Activated CD4-positive, alpha-beta memory T cell treated with anti-CD3 and anti-CD28 coated beads for 36 hours (primary cell): ENCODE results near the gene GTF3C6. TPM values are rescaled to one million over a fixed set of nuclear protein-coding genes. Genes with fewer than 3 reads are reported as not detected.
"Not testable (repeated sequence)": the region's sequence is repeated elsewhere in the genome, so short reads cannot be mapped to it uniquely, and the experiment has no call there.

ENCODE experiments used
- CTCF ChIA-PET: fragments of 350-600 bp; sonication (Branson Sonifier 250); formaldehyde crosslinking; loops from one replicate; lab custom pipeline; 2021; ENCODE audit warnings: antibody characterized with exemption, inconsistent platforms; lab: Charles Lee
- POLR2A ChIA-PET: fragments of 350-600 bp; sonication (Branson Sonifier 250); formaldehyde crosslinking; loops from one replicate; lab custom pipeline; 2021; ENCODE audit warnings: antibody characterized with exemption; lab: Charles Lee
- DNase-seq: peaks from one replicate; pipeline ENCODE4 v3.0.0-alpha.2; 2020
- H3K27ac Mint-ChIP-seq: one replicate; pipeline ENCODE4 v1.8.0; 2021; ENCODE audit warnings: mixed read lengths
- H3K27me3 Mint-ChIP-seq: one replicate; pipeline ENCODE4 v1.8.0; 2021; ENCODE audit warnings: mixed read lengths
- H3K36me3 Mint-ChIP-seq: one replicate; pipeline ENCODE4 v1.8.0; 2021; ENCODE audit warnings: mixed read lengths
- H3K4me1 Mint-ChIP-seq: one replicate; pipeline ENCODE4 v1.8.0; 2021; ENCODE audit warnings: low read depth, mixed read lengths
- H3K4me3 Mint-ChIP-seq: one replicate; pipeline ENCODE4 v1.8.0; 2021; ENCODE audit warnings: mild to moderate bottlenecking, mixed read lengths
- H3K9me3 Mint-ChIP-seq: one replicate; pipeline ENCODE4 v1.8.0; 2021; ENCODE audit warnings: mixed read lengths
- intact Hi-C: fragments of 100-400 bp; cut with micrococcal nuclease; formaldehyde crosslinking; loops from one replicate; pipeline ENCODE4 v1.15.1; 2023
- total RNA-seq, 2 experiments: library from RNA; stranded (reverse); gene quantifications; one replicate each; pipeline ENCODE4 v1.2.3, GENCODE V29; 2021

Gene GTF3C6
- total RNA-seq, 2 experiments from 2014 or later, result 97.1 to 97.7 TPM

DNA sequence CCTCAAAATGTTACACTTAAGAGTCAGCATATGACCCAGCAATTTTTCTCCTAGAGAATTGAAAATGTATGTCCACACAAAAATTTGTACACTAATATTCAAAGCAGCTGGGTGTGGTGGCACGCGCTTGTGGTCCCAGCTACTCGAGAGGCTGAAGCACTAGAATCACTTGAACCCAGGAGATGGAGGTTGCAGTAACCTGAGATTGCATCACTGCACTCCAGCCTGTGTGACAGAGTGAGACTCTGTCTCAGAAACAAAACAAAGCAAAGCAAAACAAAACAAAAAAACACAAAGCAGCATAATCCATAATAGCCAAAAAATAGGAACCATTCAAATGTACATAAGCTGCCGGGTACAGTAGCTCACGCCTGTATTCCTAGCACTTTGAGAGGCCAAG, 21.7 kb downstream of the GTF3C6 start:
- Mint-ChIP-seq H3K36me3 (peaks cover 25% of the 10 kb centered on the region), H3K4me3 (peak overlapping the region; percentile 98), H3K9me3 (no peaks in the 10 kb centered on the region), H3K27me3 (no peaks in the 10 kb centered on the region), H3K27ac (no peak overlapping the region), H3K4me1 (peaks cover 46% of the 10 kb centered on the region)
- intact Hi-C loops, result loop anchor here (5.0 kb wide), 1 partner anchor 38 kb away; no protein-coding TSS in a partner anchor
- ChIA-PET POLR2A (interaction anchor here (1.2 kb wide), 1 partner anchor 21 kb away, joined by 3 read pairs; the partner anchor contains the start of gene GTF3C6), CTCF (interaction anchor here (0.6 kb wide), 1 partner anchor 9 kb away, joined by 4 read pairs; no protein-coding TSS in a partner anchor)
- no peak for DNase-seq

GRCh38 chr6:110980648-110981047, 22.1 kb downstream of the GTF3C6 start:
- peak overlapping the region; percentile 98 for H3K4me3 Mint-ChIP-seq
- peaks cover 46% of the 10 kb centered on the region for H3K4me1 Mint-ChIP-seq
- peaks cover 25% of the 10 kb centered on the region for H3K36me3 Mint-ChIP-seq
- H3K27ac Mint-ChIP-seq, result peak overlapping the region; percentile 97
- ChIA-PET POLR2A (interaction anchor here (1.2 kb wide), 1 partner anchor 22 kb away, joined by 3 read pairs; the partner anchor contains the start of gene GTF3C6), CTCF (interaction anchor here (0.6 kb wide), 1 partner anchor 9 kb away, joined by 4 read pairs; no protein-coding TSS in a partner anchor)
- H3K27me3 Mint-ChIP-seq, result no peaks in the 10 kb centered on the region
- intact Hi-C loops, result loop anchor here (1.0 to 5.0 kb wide), 5 partner anchors 22 to 298 kb away; partner anchors contain the start of genes CDK19 and GTF3C6
- DNase-seq, result no peak
- H3K9me3 Mint-ChIP-seq, result no peaks in the 10 kb centered on the region

DNA sequence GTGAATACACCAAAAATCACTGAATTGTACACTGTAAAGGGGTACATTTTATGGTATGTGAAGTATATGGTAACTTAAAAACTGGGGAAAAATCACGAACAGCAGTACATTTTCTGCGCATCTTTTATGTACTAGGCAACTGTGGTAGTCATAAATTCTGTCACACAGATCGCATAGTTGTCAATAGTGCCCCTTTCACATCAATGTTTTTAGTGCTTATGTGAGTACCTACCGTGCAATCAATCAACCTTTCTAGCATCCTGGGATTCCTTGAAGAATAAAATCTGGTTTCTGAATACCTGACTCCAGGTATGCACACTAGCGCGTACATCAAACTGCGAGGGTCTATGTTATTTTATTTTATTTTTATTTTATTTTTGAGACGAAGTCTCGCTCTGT, 22.7 kb downstream of the GTF3C6 start:
- CTCF ChIA-PET, result interaction anchor here (1.2 to 2.6 kb wide), 2 partner anchors 30 to 299 kb away, joined by 5 to 16 read pairs; no protein-coding TSS in a partner anchor
- peaks cover 50% of the 10 kb centered on the region for H3K4me1 Mint-ChIP-seq

DNA sequence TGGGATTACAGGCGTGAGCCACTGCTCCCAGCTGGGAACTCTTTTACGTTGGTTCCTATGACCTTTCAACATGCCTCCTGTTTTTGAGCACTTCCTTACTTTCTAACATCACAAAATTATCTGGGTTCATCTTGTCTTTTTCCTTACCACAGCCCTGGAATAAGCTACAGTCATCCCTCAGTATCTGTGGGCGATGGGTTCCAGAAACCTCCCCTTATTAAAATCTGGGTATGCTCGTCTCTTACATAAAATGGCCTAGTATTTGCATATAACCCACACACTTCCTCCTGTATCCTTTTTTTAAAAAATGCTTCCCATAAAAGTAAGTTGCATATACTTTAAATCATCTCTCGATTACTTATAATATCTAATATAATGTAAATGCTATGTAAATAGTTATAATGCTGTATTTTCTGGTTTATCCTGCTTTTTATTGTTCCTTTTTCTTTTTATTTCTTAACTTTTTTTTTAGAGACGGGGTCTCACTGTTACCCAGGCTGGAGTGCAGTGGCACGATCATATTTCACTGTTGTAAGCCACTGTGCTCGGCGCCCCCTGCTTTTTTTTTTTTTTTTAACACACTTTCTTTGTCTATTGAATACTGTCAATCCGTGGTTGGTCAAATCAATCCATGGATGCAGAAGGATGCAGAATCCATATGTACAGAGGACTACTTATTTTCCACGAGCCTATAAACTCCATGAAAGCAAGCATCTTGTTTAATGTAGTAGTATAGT, 32.5 kb downstream of the GTF3C6 start:
- intact Hi-C loops, result no loop called here
- no peaks in the 10 kb centered on the region for H3K9me3 Mint-ChIP-seq
- ChIA-PET CTCF (interaction anchor here (1.6 kb wide), 1 partner anchor 9 kb away, joined by 5 read pairs; no protein-coding TSS in a partner anchor), POLR2A (no interaction called here)
- H3K36me3 Mint-ChIP-seq, result peaks cover 36% of the 10 kb centered on the region
- no peak overlapping the region for H3K27ac Mint-ChIP-seq
- no peak overlapping the region for H3K4me3 Mint-ChIP-seq
- no peaks in the 10 kb centered on the region for H3K27me3 Mint-ChIP-seq
- no peak for DNase-seq
- peaks cover 15% of the 10 kb centered on the region for H3K4me1 Mint-ChIP-seq

More for the DNA sequence above, 22.7 kb downstream of the GTF3C6 start:
- POLR2A ChIA-PET, result interaction anchor here (0.9 to 2.5 kb wide), 6 partner anchors 21 to 299 kb away, joined by 3 to 22 read pairs (median 6); partner anchors contain the start of genes AMD1 and GTF3C6
- Mint-ChIP-seq H3K27ac (peak overlapping the region; percentile 97), H3K36me3 (peaks cover 30% of the 10 kb centered on the region), H3K27me3 (no peaks in the 10 kb centered on the region), H3K9me3 (no peaks in the 10 kb centered on the region), H3K4me3 (peak overlapping the region; percentile 98)
- DNase-seq, result no peak
- intact Hi-C loops, result loop anchor here (1.0 to 5.0 kb wide), 5 partner anchors 23 to 299 kb away; partner anchors contain the start of genes CDK19 and GTF3C6

DNA sequence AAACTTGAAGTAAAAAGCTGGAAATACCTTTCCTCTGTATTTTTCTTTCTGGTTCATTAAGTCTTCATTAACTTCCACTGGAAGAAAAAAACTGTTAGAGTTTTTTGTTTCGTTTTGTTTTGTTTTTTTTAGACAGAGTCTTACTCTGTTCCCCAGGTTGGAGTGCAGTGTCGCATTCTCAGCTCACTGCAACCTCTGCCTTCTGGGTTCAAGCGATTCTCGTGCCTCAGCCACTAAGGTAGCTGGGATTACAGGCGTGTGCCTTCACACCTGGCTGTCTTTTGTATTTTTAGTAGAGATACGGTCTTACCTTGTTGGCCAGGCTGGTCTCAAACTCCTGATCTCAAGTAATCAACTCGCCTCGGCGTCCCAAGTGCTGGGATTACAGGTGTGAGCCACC, 38.2 kb downstream of the GTF3C6 start:
- intact Hi-C loops, result no loop called here
- ChIA-PET CTCF (interaction anchor here (1.5 kb wide), 1 partner anchor 13 kb away, joined by 3 read pairs; no protein-coding TSS in a partner anchor), POLR2A (no interaction called here)

DNA sequence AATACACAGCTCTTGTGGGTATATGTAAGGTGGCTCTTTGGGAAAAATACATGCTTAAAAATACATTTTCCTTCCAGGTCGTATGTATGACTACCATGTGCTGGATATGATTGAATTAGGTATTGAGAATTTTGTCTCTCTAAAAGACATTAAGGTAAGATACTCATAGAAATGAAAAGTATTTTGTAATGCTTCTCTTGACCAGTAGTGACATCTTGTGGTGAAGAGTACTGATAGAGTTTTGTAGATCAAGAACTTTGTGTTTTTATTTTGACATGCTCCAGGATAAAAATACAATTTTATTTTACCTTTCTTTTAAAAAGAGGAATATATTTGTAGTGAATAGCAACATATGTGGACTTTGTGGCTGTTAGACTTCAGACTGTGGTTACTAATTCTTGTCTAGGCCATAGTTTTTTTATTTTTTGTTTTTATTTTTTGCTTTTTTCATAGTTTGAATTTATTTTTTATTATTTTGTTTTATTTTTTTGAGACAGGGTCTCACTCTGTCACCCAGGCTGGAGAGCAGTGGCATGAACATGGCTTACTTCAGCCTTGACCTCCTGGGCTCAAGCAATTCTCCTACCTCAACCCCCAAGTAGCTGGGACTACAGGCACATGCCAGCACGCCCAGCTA, 41.2 kb downstream of the GTF3C6 start:
- H3K9me3 Mint-ChIP-seq, result no peaks in the 10 kb centered on the region
- DNase-seq, result no peak
- H3K27me3 Mint-ChIP-seq, result no peaks in the 10 kb centered on the region
- POLR2A ChIA-PET, result no interaction called here
- intact Hi-C loops, result loop anchor here (1.0 kb wide), 2 partner anchors 317 to 471 kb away; no protein-coding TSS in a partner anchor
- peaks cover 38% of the 10 kb centered on the region for H3K36me3 Mint-ChIP-seq
- H3K27ac Mint-ChIP-seq, result no peak overlapping the region
- CTCF ChIA-PET, result interaction anchor here (0.6 to 1.4 kb wide), 3 partner anchors 9 to 317 kb away, joined by 3 to 5 read pairs (median 4); no protein-coding TSS in a partner anchor
- peaks cover 4% of the 10 kb centered on the region for H3K4me1 Mint-ChIP-seq
- H3K4me3 Mint-ChIP-seq, result no peak overlapping the region

More for the DNA sequence above, 38.2 kb downstream of the GTF3C6 start:
- Mint-ChIP-seq H3K27me3 (no peaks in the 10 kb centered on the region), H3K9me3 (no peaks in the 10 kb centered on the region), H3K36me3 (peaks cover 38% of the 10 kb centered on the region), H3K27ac (no peak overlapping the region), H3K4me3 (no peak overlapping the region), H3K4me1 (peaks cover 2% of the 10 kb centered on the region)
- no peak for DNase-seq

- H3K36me3 Mint-ChIP-seq, result peaks cover 33% of the 10 kb centered on the region
These were observed 43.8 kb downstream of the GTF3C6 start for GRCh38 chr6:111002350-111002749.

DNA sequence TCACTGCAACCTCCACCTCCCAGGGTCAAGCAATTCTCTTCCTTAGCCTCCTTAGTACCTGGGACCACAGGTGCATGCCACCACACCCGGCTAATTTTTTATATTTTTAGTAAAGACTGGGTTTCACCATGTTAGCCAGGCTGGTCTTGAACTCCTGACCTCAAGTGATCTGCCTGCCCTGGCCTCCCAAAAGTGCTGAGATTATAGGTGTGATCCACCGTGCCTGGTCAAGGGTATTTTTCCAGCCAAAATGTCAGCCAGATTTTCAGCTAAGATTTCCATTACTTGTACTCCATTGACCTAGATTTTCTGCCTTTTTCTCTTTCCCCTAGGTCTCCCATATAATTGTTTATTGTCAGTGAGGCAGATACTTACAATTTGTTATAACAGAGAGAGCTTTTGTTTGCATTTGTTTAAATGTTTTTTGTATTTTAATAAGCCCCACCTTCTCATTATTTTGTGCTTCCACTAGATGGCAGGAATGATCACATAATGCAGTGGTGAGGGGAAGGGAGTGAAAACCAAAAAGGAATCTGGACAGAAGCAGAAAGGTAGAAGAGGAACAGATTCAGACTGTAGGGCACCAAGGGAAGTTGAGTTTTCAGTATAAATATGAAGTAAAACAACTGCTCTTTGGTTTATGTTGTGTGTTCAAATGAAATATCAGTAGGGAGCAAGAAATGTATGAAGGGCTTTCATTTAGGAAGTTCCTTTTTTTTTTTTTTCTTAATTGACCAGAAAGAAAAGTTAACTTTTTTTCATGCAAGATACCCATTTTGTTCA, 53.0 kb downstream of the GTF3C6 start:
- Mint-ChIP-seq H3K4me3 (no peak overlapping the region), H3K4me1 (peaks cover 4% of the 10 kb centered on the region), H3K36me3 (peaks cover 43% of the 10 kb centered on the region), H3K27ac (no peak overlapping the region), H3K27me3 (no peaks in the 10 kb centered on the region), H3K9me3 (no peaks in the 10 kb centered on the region)
- intact Hi-C loops, result loop anchor here (1.0 to 5.0 kb wide), 2 partner anchors 199 to 1031 kb away; no protein-coding TSS in a partner anchor
- no peak for DNase-seq
- CTCF ChIA-PET, result interaction anchor here (0.6 to 7.3 kb wide), 26 partner anchors 10 to 483 kb away, joined by 3 to 54 read pairs (median 4); partner anchors contain the start of gene RPF2
- POLR2A ChIA-PET, result interaction anchor here (0.6 kb wide), 1 partner anchor 349 kb away, joined by 3 read pairs; no protein-coding TSS in a partner anchor

More at GRCh38 chr6:111002350-111002749, 43.8 kb downstream of the GTF3C6 start:
- POLR2A ChIA-PET, result interaction anchor here (1.0 kb wide), 1 partner anchor 20 kb away, joined by 3 read pairs; no protein-coding TSS in a partner anchor
- Mint-ChIP-seq H3K27me3 (no peaks in the 10 kb centered on the region), H3K4me3 (no peak overlapping the region), H3K9me3 (no peaks in the 10 kb centered on the region), H3K4me1 (peaks cover 8% of the 10 kb centered on the region), H3K27ac (no peak overlapping the region)
- CTCF ChIA-PET, result no interaction called here
- DNase-seq, result no peak
- intact Hi-C loops, result no loop called here

GRCh38 chr6:111012143-111012452, 53.6 kb downstream of the GTF3C6 start:
- H3K36me3 Mint-ChIP-seq, result peaks cover 46% of the 10 kb centered on the region
- POLR2A ChIA-PET, result no interaction called here
- H3K9me3 Mint-ChIP-seq, result no peaks in the 10 kb centered on the region
- H3K27me3 Mint-ChIP-seq, result no peaks in the 10 kb centered on the region
- intact Hi-C loops, result loop anchor here (5.0 kb wide), 1 partner anchor 1030 kb away; no protein-coding TSS in a partner anchor
- CTCF ChIA-PET, result interaction anchor here (1.0 to 7.3 kb wide), 10 partner anchors 16 to 483 kb away, joined by 3 to 54 read pairs (median 4); a partner anchor contains a TSS
- no peak overlapping the region for H3K4me3 Mint-ChIP-seq
- H3K27ac Mint-ChIP-seq, result no peak overlapping the region
- peaks cover 4% of the 10 kb centered on the region for H3K4me1 Mint-ChIP-seq
- DNase-seq, result no peak

- POLR2A ChIA-PET, H3K4me3 Mint-ChIP-seq, H3K4me1 Mint-ChIP-seq, DNase-seq, H3K27ac Mint-ChIP-seq, H3K9me3 Mint-ChIP-seq, H3K27me3 Mint-ChIP-seq: not testable (repeated sequence)
- H3K36me3 Mint-ChIP-seq, result peaks cover 46% of the 10 kb centered on the region
- CTCF ChIA-PET, result interaction anchor here (1.7 to 7.3 kb wide), 3 partner anchors 46 to 197 kb away, joined by 3 to 54 read pairs (median 7); no protein-coding TSS in a partner anchor
- intact Hi-C loops, result loop anchor here (5.0 kb wide), 1 partner anchor 1030 kb away; no protein-coding TSS in a partner anchor
These were observed 54.0 kb downstream of the GTF3C6 start for GRCh38 chr6:111012520-111012919.
